Fibroblast of pulmonary artery (primary cell): ENCODE data around the gene VSIG10L.

Experiments
- DNase-seq: peaks from one replicate; pipeline ENCODE4 v3.0.0-alpha.2; 2010; ENCODE audit warnings: low read depth
- H3K4me3 ChIP-seq: replicated peaks from 2 replicates; pipeline ENCODE4 v1.5.1; 2011; ENCODE audit warnings: low read depth, mild to moderate bottlenecking, control low read depth, low read length, moderate library complexity
- TF ChIP-seq, protein P1 (sequence below): IDR thresholded peaks from 2 replicates; pipeline ENCODE4 v1.5.1; 2011; ENCODE audit warnings: mild to moderate bottlenecking, control low read depth, low read length, inconsistent platforms; ENCODE audit errors: missing control alignments

VSIG10L gene

DNA sequence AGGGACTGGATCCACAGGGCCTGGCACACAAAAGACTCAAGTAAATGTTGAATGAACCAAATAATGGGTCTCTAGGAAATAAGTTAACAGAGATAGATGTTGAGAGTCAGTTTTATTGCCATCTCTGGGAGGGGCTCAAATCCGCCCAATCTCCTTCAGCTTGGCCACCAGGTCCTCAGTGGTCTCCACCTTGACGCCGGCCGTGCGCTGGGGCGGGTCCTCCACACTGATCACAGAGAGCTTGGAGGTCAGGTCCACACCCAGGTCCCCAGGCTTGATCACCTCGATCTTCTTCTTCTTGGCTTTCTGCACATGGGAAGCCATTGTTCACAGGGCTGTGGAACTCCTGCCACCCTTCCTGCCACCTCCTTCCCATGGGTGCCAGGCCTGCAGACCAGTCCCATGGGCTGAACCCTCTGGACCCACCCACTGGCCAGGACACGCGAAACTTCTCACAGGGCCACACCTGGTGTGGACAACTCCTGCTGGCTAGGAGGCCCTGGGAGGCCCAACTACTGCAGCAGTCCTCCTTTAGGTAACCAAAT is 3.2 kb upstream of the VSIG10L start:
- no peak overlapping the region for H3K4me3 ChIP-seq
- no peak for DNase-seq
- TF ChIP-seq, protein P1, sequence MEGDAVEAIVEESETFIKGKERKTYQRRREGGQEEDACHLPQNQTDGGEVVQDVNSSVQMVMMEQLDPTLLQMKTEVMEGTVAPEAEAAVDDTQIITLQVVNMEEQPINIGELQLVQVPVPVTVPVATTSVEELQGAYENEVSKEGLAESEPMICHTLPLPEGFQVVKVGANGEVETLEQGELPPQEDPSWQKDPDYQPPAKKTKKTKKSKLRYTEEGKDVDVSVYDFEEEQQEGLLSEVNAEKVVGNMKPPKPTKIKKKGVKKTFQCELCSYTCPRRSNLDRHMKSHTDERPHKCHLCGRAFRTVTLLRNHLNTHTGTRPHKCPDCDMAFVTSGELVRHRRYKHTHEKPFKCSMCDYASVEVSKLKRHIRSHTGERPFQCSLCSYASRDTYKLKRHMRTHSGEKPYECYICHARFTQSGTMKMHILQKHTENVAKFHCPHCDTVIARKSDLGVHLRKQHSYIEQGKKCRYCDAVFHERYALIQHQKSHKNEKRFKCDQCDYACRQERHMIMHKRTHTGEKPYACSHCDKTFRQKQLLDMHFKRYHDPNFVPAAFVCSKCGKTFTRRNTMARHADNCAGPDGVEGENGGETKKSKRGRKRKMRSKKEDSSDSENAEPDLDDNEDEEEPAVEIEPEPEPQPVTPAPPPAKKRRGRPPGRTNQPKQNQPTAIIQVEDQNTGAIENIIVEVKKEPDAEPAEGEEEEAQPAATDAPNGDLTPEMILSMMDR: no peak

- H3K4me3 ChIP-seq: no peak overlapping the region
- TF ChIP-seq, protein P1: no peak
- DNase-seq: no peak
Observed at GRCh38 chr19:51342631-51343569, 961 bp upstream of the VSIG10L start.

DNA sequence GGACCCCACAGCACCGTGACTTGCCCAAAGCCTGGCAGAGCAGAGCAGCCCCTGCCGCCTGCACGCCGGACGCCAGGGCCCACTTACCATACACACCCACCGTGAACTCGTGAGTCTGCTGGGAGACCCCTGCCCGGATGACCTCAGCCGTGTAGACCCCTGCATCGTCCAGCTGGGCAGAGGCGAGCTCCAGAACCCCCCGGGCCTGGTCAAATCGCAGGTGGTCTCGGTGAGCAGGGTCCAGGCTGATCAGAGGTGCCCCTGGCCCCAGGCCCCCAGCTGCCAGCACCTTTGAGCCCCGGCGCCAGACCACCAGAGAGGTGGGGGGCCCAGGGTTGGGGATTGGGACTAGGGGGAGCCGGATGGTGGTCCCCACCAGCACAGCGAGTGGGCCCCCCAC is 873 bp downstream of the VSIG10L start:
- no peak overlapping the region for H3K4me3 ChIP-seq
- TF ChIP-seq, protein P1: no peak
- DNase-seq: no peak

DNA sequence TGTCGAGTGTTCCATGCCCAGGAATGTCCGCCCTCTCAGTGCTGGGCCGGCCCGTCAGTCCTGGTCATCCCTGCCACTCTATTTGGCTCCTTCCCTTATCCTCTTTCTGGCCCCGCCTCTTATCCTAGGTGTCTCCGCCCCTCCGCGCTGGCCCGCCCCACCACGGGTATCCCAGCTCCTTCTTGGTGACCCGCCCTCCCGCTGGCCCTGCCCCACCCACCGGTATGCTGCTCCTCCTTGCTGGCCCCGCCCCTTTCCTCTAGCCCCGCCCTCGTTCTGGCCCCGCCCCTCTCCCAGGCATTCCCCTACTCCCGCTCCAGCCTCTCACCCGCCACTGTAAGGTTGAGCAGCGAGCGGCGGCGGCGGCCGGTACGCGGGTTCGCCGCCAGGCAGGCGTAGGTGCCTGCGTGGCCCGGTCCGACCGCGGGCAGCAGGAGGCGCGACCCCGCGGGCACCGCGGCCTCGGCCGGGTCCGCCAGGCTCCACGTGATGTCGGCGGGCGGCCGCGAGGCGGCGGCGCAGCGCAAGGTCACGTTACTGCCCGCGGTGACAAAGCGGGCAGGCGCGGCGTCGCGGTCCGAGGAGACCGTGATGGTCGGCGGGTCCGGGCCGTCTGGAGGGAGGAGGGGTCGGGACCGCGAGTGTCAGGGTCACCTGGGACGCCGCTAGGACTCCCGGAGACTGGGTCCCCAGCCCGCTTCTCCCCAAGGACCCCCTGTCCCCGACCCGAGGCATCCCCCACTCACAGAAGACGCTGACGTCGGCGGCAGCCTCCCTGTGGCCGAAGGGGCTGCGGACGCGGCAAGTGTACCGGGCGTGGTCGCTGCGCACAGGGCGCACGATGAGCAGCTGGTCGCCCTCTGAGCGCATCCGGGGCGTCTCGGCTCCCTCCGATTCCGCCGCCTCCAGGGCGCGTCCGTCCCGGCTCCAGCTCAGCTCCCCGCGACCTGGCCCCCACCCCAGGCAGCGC is 2.0 kb downstream of the VSIG10L start:
- TF ChIP-seq, protein P1: no peak
- H3K4me3 ChIP-seq: peak overlapping the region; percentile 71
- peak; percentile 98 for DNase-seq

DNA sequence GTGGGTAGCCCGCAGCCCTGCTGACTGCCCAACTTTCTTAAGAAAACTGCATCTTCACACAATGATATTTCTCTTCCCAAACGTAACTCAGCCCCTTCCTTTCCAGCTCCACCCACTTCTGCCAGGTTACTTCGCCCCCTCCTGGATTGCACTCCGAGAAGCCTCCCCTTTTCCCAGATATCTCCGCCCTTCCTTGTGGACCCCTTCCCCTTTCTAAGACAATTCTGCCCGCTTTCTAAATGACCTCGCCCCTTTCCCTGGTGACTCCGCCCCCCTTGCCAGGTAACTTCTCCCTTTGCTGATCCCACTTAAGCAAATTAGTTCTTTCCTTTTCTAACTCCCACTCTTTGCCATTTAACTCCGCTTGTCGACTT is 2.6 kb downstream of the VSIG10L start:
- TF ChIP-seq, protein P1: peak; percentile 6
- DNase-seq: no peak
- H3K4me3 ChIP-seq: peak overlapping the region; percentile 71

GRCh38 chr19:51338563-51339312 is 3.2 kb downstream of the VSIG10L start:
- H3K4me3 ChIP-seq: peak overlapping the region; percentile 71
- DNase-seq: peak; percentile 74

More at GRCh38 chr19:51338563-51339312, 3.2 kb downstream of the VSIG10L start:
- TF ChIP-seq, protein P1: peak; percentile 64
